HG03064 (cell line): ENCODE data around the gene PRAMEF8.
"Not testable (repeated sequence)": the region's sequence is repeated elsewhere in the genome, so short reads cannot be mapped to it uniquely, and the experiment has no call there.

Experiments
- ATAC-seq: cut with Tn5 transposase; IDR thresholded peaks from one replicate; pipeline ENCODE4 v1.9.1; 2021; ENCODE audit warnings: low read depth; ENCODE audit not compliant: unreplicated experiment

Gene PRAMEF8

GRCh38 chr1:13285037-13285436, at the start of gene PRAMEF8:
TSS of gene PRAMEF8 (minus strand) at chr1:13285137. CDS start at chr1:13284091, 1,046 bp downstream.
- ATAC-seq, result not testable (repeated sequence)

DNA sequence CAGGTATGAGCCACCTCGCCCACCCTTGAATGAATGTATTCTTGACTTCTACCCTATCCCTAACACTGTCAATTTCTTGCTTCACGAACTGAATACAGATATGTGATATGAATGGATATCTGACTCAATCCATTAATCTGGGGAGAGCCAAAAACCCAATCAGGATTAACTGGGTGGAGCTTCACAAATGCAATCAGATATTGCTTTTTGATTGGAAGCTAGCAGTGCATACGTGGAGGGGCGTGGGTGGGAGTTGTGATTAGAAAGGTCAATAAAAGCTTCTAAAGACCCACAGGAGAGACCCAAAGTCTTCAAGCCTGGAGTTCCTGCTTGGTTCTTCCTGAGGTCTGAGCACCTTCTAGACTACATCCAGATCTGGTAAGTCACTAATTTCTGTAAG, 30.3 kb upstream of the PRAMEF8 start, which contains the start of gene PRAMEF15:
TSS of gene PRAMEF15 (plus strand) at position 301 of the 400 bp plus-strand sequence. CDS start 2,827 bp downstream, outside the sequence.
- ATAC-seq, result not testable (repeated sequence)

DNA sequence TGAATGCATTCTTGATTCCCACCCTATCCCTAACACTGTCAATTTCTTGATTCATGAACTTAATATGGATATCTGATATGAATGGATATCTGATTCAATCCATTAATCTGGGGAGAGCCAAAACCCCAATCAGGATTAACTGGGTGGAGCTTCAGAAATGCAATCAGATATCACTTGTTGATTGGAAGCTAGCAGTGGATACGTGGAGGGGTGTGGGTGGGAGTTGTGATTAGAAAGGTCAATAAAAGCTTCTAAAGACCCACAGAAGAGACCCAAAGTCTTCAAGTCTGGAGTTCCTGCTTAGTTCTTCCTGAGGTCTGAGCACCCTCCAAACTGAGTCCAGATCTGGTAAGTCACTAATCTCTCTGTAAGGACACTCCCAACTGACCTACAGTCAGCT, 18.3 kb upstream of the PRAMEF8 start, which contains the start of gene PRAMEF33:
TSS of gene PRAMEF33 (plus strand) at position 301 of the 400 bp plus-strand sequence. CDS start 2,416 bp downstream, outside the sequence.
- not testable (repeated sequence) for ATAC-seq

DNA sequence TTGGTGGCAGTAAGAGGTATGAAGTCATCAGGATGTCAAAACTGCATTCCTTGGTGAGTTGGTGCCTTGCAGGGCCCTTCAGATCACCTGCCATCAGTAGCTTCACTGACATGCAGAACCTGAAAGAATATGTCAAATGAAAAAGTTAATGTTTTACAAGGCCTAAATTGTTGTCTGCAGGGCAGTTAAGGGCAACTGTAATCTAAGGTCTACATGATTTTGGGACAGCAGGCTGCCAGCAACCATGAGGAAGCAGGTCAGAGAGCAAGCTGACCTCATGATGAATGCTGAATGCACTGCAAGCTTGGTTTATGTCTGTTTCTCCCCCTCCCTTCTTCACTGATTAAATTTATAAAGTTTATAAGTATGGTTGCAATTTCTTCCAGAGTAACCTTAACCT, 17.3 kb upstream of the PRAMEF8 start:
- not testable (repeated sequence) for ATAC-seq

- ATAC-seq, result not testable (repeated sequence)
These were observed 13.8 kb upstream of the PRAMEF8 start for GRCh38 chr1:13298699-13299098.

DNA sequence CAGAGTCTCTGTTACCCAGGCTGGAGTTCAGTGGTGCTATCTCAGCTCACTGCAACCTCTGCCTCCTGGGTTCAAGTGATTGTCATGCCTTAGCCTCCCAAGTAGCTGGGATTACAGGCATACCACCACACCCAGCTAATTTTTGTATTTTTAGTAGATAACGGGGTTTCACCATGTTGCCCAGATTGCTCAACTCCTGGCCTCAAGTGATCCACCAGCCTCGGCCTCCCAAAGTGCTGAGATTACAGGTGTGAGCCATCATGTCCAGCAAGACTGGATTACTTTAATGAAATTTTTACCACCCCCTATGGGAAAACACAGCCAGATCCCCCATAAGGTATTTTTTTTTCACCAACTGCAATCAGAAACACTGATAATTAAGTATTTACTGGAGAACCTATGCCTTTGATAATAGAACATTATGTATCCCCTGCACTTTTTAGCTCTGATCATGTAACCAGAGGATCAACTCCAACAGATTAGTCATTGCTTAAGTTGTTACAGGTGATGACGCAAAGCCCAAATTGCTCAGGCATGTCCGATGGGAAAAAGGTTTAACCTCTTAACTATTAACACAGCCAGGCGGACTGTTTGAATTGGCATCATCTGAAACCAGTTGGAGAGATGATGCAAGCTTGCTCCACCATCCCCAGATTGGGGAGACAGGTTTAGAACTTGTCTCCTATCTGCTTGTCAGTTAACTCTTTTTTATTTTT, 12.4 kb upstream of the PRAMEF8 start:
- not testable (repeated sequence) for ATAC-seq

DNA sequence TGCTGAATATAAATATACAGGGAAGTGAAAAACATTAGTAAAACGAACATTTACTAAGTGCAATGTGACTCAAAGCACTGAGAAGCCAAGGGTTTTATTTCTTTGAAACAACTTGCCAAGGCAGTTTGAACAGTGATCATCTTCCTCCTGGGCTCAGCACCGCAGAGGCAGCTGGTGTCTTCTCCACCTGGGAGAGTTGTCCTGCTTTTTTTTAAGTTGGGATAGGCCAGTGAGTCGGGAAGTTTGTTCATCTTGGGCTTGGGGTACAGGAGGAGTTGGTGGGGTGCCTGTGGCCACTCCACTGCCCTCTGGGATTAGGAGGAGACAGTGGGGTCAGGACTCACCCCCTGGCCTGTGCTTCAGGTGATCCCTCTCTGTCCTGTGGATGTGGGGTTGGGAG, 4.1 kb upstream of the PRAMEF8 start:
- ATAC-seq, result not testable (repeated sequence)

GRCh38 chr1:13279617-13280016, 5.3 kb downstream of the PRAMEF8 start:
- ATAC-seq, result not testable (repeated sequence)

DNA sequence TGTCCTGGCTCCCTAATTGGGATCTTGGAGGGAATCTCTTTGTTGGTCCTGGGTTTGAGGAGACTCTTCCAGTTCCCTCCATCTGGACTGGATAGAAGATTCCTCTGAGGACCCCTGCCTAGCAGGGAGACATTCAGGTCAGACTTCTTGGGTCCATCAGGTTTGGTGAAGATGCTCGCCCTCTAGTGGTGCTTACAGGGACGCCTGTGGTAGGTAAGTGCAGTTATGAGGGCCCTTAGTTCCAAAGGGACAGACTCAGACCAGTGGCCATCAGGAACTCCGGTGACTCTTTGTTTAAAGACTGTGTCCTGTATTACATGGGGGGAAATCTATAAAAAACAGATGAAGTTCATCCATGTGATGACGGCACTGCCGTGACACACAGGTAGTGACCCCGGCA, 7.9 kb downstream of the PRAMEF8 start:
- not testable (repeated sequence) for ATAC-seq

GRCh38 chr1:13265124-13265523, 19.8 kb downstream of the PRAMEF8 start:
- not testable (repeated sequence) for ATAC-seq

DNA sequence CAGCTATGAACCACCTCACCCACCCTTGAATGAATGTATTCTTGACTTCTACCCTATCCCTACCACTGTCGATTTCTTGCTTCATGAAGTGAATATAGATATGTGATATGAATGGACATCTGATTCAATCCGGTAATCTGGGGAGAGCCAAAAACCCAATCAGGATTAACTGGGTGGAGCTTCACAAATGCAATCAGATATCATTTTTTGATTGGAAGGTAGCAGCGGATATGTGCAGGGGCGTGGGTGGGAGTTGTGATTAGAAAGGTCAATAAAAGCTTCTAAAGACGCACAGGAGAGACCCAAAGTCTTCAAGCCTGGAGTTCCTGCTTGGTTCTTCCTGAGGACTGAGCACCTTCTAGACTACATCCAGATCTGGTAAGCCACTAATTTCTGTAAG, 31.0 kb downstream of the PRAMEF8 start, which contains the start of gene PRAMEF5:
TSS of gene PRAMEF5 (plus strand) at position 301 of the 400 bp plus-strand sequence. CDS start 5,071 bp downstream, outside the sequence.
- ATAC-seq, result not testable (repeated sequence)

- not testable (repeated sequence) for ATAC-seq
These were observed 37.8 kb downstream of the PRAMEF8 start for GRCh38 chr1:13247122-13247521.

GRCh38 chr1:13246554-13246871, 38.4 kb downstream of the PRAMEF8 start:
- not testable (repeated sequence) for ATAC-seq

- not testable (repeated sequence) for ATAC-seq
These were observed 38.9 kb downstream of the PRAMEF8 start for GRCh38 chr1:13245841-13246553.

DNA sequence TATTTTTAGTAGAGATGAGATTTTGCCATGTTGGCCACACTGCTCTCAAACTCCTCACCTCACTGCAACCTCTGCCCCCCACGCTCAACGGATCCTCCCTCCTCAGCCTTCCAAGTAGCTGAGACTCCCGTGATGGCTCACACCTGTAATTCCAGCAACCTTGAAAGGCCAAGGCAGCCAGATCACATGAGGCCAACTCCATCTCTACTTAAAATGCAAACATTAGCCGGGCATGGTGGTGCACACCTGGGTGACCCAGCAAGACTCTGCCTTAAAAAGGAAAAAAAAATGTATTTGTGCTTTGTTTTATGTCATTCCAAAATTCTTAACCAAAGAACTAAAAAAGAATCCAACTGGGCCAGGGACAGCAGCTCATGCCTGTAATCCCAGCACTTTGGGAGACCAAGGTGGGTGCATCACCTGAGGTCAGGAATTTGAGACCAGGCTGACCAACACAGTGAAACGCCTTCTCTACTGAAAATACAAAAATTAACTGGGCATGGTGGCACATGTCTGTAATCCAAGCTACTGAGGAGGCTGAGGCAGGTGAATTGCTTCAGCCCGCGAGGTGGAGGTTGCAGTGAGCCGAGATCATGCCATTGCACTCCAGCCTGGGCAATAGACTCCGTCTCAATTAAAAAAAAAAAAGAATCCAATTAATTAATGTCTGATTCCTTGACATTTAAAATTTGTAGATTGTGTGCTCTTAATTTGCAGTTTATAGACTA, 41.2 kb downstream of the PRAMEF8 start:
- not testable (repeated sequence) for ATAC-seq

GRCh38 chr1:13239633-13240032, 45.3 kb downstream of the PRAMEF8 start:
- ATAC-seq, result not testable (repeated sequence)

- ATAC-seq, result not testable (repeated sequence)
These were observed 47.4 kb downstream of the PRAMEF8 start for GRCh38 chr1:13237572-13237971.

GRCh38 chr1:13234057-13234456, 50.9 kb downstream of the PRAMEF8 start:
- not testable (repeated sequence) for ATAC-seq

GRCh38 chr1:13232056-13232455, 52.9 kb downstream of the PRAMEF8 start:
- not testable (repeated sequence) for ATAC-seq
